ENCODE data around the gene TUBB4B. TPM values are rescaled to one million over a fixed set of nuclear protein-coding genes. Genes with fewer than 3 reads are reported as not detected.

TUBB4B gene
- 100 to 1,000 TPM; 314 to 319 TPM for total RNA-seq

DNA sequence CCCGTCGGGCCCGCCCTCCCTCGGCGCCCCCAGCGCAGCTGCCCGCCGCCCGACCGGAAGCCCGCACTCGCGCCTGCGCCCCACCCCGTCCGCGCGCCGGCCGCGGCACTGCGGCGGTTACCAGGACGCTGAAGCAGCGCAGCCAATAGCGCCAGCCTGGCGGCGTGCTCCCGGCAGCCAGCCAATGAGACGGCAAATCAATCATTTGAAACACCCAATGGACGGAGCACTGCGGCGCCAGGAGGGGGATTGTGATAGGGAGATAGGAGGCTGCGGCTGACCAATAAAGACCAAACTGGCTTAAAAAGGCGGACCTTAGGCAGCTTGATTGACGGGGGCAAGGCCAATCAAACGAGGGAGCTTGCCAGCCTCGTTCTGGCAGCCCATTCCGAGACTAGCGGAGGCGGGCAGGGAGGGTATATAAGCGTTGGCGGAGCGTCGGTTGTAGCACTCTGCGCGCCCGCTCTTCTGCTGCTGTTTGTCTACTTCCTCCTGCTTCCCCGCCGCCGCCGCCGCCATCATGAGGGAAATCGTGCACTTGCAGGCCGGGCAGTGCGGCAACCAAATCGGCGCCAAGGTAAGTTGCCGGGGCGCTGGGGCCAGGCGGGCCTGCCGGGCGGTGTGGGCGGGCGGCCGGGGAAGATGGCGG, at the start of gene TUBB4B:
Gene TUBB4B (plus strand): TSS at position 447 of the 649 bp plus-strand sequence. CDS start 74 bp downstream, at position 521.
- H3K9me3 Mint-ChIP-seq = no peaks in the 10 kb centered on the region

GRCh38 chr9:137191691-137192447, 49.2 kb upstream of the TUBB4B start:
- Mint-ChIP-seq H3K36me3 (ENCODE audit: low read depth) (peaks cover 18% of the 10 kb centered on the region), H3K27ac (no peak overlapping the region), H3K4me3 (no peak overlapping the region), H3K27me3 (no peaks in the 10 kb centered on the region), H3K4me1 (peaks cover 31% of the 10 kb centered on the region), H3K9me3 (no peaks in the 10 kb centered on the region)
- DNase-seq = no peak
- CTCF ChIA-PET = no interaction called here
- POLR2A ChIA-PET = interaction anchor here (0.6 to 1.6 kb wide), 5 partner anchors 9 to 49 kb away, joined by 3 to 6 read pairs (median 4); partner anchors contain the start of genes CYSRT1, TPRN and TUBB4B

More for the DNA sequence above, at the start of gene TUBB4B:
- CTCF ChIA-PET = interaction anchor here (0.8 to 2.6 kb wide), 11 partner anchors 13 to 214 kb away, joined by 3 to 12 read pairs (median 4); partner anchors contain the start of genes CYSRT1, NELFB, RNF224 and TOR4A
- peak; percentile 99 for DNase-seq
- POLR2A ChIA-PET = interaction anchor here (0.6 to 10.4 kb wide), 66 partner anchors 11 to 838 kb away, joined by 3 to 251 read pairs (median 4); partner anchors contain the start of genes AJM1, ANAPC2, CLIC3 and CYSRT1
- H3K36me3 Mint-ChIP-seq (ENCODE audit: low read depth) = peaks cover 30% of the 10 kb centered on the region
- no peaks in the 10 kb centered on the region for H3K27me3 Mint-ChIP-seq
- H3K27ac Mint-ChIP-seq = peak within 1 kb of the TSS; percentile 94
- H3K4me1 Mint-ChIP-seq = peaks cover 47% of the 10 kb centered on the region
- H3K4me3 Mint-ChIP-seq = peak within 1 kb of the TSS; percentile 88

- Mint-ChIP-seq H3K27ac (no peak overlapping the region), H3K4me1 (peaks cover 26% of the 10 kb centered on the region), H3K4me3 (no peak overlapping the region), H3K9me3 (no peaks in the 10 kb centered on the region), H3K27me3 (no peaks in the 10 kb centered on the region), H3K36me3 (ENCODE audit: low read depth) (peaks cover 18% of the 10 kb centered on the region)
- POLR2A ChIA-PET = interaction anchor here (0.8 to 1.6 kb wide), 4 partner anchors 8 to 48 kb away, joined by 3 to 6 read pairs (median 4); partner anchors contain the start of genes CYSRT1, TPRN and TUBB4B
- CTCF ChIA-PET = no interaction called here
- DNase-seq = no peak
Observed at GRCh38 chr9:137192448-137192780, 48.7 kb upstream of the TUBB4B start.

- CTCF ChIA-PET = interaction anchor here (0.9 kb wide), 1 partner anchor 35 kb away, joined by 3 read pairs; the partner anchor contains the start of gene RNF224
- no peaks in the 10 kb centered on the region for H3K27me3 Mint-ChIP-seq
- no peaks in the 10 kb centered on the region for H3K9me3 Mint-ChIP-seq
- peaks cover 22% of the 10 kb centered on the region for H3K4me1 Mint-ChIP-seq
- no peak for DNase-seq
- H3K27ac Mint-ChIP-seq = no peak overlapping the region
- H3K4me3 Mint-ChIP-seq = no peak overlapping the region
- POLR2A ChIA-PET = interaction anchor here (0.8 to 1.6 kb wide), 4 partner anchors 8 to 48 kb away, joined by 3 to 6 read pairs (median 4); partner anchors contain the start of genes TPRN and TUBB4B
- H3K36me3 Mint-ChIP-seq (ENCODE audit: low read depth) = peaks cover 15% of the 10 kb centered on the region
Observed at GRCh38 chr9:137192859-137193258, 48.2 kb upstream of the TUBB4B start.

DNA sequence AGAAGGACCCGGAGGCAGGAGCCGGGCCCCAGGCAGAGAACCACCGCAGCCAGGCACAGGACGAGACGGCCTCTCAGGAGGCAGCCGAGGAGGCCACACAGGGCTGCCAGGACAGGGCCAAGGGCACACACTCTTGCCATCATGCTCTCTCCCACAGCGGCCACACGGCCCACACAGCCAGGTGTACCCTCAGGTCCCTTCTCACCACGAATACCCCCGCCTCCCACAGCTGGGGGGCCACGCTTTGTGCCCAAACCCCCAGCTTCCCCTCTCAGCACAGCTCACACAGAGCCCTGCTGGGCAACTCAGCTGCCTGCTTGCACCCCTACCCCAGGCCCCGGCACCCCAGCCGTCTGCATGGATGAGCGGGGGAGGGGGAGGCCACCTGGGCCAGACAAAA, 47.3 kb upstream of the TUBB4B start:
- POLR2A ChIA-PET = interaction anchor here (1.3 to 3.7 kb wide), 2 partner anchors 11 to 12 kb away, joined by 3 to 16 read pairs; partner anchors contain the start of genes NDOR1 and TMEM203
- no peak overlapping the region for H3K27ac Mint-ChIP-seq

DNA sequence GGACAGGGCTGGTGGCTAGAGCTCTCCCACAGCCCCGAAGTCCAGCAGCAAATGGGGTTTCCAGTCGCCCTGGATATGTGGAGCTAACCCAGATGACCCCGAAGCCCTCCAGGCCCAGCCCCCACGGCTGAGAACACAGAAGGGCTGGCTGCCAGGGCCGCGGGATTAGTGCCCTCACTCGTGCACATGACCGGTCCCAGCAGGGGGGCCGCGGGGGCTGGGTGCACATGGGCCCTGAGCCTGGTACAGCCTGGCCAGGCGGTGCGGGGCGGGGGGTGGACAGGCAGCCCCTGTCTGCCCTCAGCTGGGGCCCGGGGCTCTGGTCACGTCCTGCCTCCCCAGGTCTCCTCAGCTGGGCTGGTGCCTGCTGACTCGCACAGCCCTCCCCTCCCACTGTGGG, 46.7 kb upstream of the TUBB4B start:
- CTCF ChIA-PET = interaction anchor here (1.0 kb wide), 1 partner anchor 42 kb away, joined by 3 read pairs; no protein-coding TSS in a partner anchor
- H3K27me3 Mint-ChIP-seq = no peaks in the 10 kb centered on the region
- H3K9me3 Mint-ChIP-seq = no peaks in the 10 kb centered on the region
- H3K36me3 Mint-ChIP-seq (ENCODE audit: low read depth) = peaks cover 7% of the 10 kb centered on the region
- DNase-seq = no peak
- H3K4me3 Mint-ChIP-seq = no peak overlapping the region
- no peak overlapping the region for H3K27ac Mint-ChIP-seq
- peaks cover 14% of the 10 kb centered on the region for H3K4me1 Mint-ChIP-seq
- POLR2A ChIA-PET = interaction anchor here (1.1 to 3.7 kb wide), 3 partner anchors 9 to 11 kb away, joined by 3 to 16 read pairs (median 3); partner anchors contain the start of genes NDOR1 and TMEM203

More for the DNA sequence above, 47.3 kb upstream of the TUBB4B start:
- peaks cover 12% of the 10 kb centered on the region for H3K36me3 Mint-ChIP-seq (ENCODE audit: low read depth)
- H3K9me3 Mint-ChIP-seq = no peaks in the 10 kb centered on the region
- DNase-seq = no peak
- no peak overlapping the region for H3K4me3 Mint-ChIP-seq
- no peaks in the 10 kb centered on the region for H3K27me3 Mint-ChIP-seq
- peaks cover 19% of the 10 kb centered on the region for H3K4me1 Mint-ChIP-seq
- CTCF ChIA-PET = interaction anchor here (0.9 kb wide), 1 partner anchor 34 kb away, joined by 3 read pairs; the partner anchor contains the start of gene RNF224

GRCh38 chr9:137194909-137195308, 46.2 kb upstream of the TUBB4B start:
- Mint-ChIP-seq H3K4me1 (peaks cover 11% of the 10 kb centered on the region), H3K27ac (no peak overlapping the region), H3K27me3 (no peaks in the 10 kb centered on the region), H3K4me3 (no peak overlapping the region), H3K36me3 (ENCODE audit: low read depth) (peaks cover 5% of the 10 kb centered on the region), H3K9me3 (no peaks in the 10 kb centered on the region)
- ChIA-PET CTCF (interaction anchor here (1.0 kb wide), 1 partner anchor 42 kb away, joined by 3 read pairs; no protein-coding TSS in a partner anchor), POLR2A (interaction anchor here (1.1 to 3.7 kb wide), 2 partner anchors 9 to 11 kb away, joined by 3 to 16 read pairs; partner anchors contain the start of genes NDOR1 and TMEM203)
- no peak for DNase-seq

DNA sequence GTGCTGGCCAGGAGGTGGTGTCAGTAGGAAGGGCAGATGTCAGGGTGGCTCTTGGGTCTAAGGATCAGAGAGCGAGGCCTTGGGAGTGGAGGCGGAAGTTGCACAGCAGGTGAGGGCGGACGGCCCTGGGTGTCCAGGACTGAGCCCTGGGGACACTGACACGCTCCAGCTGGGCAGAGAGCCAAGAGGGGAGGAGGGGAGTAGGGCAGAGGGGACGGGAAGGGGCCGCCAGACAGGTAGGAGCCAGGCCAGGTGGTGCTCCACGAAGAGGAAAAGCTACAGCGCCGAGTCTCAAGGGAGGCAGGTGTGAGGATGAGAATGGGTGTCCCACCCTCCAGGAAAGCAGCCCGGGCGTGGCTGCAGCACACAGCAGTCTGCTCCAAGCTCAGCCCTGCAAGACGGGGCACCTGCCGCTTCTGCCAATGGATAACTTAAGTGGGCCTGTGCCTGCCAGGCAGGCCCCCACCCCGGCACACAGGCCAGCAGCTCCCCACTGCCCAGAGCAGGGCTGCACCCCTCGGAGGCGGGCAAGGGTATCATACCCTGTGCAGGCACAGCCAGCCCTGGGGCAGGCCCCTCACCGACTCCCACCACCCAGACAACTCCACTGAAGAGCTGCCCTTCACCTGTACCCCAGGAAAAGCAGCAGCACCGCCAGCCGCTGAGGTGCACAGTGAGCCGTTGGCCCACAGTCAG, 45.4 kb upstream of the TUBB4B start:
- H3K4me1 Mint-ChIP-seq = peaks cover 6% of the 10 kb centered on the region
- no peak overlapping the region for H3K4me3 Mint-ChIP-seq
- peaks cover 2% of the 10 kb centered on the region for H3K36me3 Mint-ChIP-seq (ENCODE audit: low read depth)
- H3K27me3 Mint-ChIP-seq = no peaks in the 10 kb centered on the region
- ChIA-PET CTCF (no interaction called here), POLR2A (interaction anchor here (1.1 to 3.7 kb wide), 2 partner anchors 8 to 10 kb away, joined by 3 to 16 read pairs; partner anchors contain the start of genes NDOR1 and TMEM203)
- no peak for DNase-seq
- H3K9me3 Mint-ChIP-seq = no peaks in the 10 kb centered on the region
- H3K27ac Mint-ChIP-seq = no peak overlapping the region

DNA sequence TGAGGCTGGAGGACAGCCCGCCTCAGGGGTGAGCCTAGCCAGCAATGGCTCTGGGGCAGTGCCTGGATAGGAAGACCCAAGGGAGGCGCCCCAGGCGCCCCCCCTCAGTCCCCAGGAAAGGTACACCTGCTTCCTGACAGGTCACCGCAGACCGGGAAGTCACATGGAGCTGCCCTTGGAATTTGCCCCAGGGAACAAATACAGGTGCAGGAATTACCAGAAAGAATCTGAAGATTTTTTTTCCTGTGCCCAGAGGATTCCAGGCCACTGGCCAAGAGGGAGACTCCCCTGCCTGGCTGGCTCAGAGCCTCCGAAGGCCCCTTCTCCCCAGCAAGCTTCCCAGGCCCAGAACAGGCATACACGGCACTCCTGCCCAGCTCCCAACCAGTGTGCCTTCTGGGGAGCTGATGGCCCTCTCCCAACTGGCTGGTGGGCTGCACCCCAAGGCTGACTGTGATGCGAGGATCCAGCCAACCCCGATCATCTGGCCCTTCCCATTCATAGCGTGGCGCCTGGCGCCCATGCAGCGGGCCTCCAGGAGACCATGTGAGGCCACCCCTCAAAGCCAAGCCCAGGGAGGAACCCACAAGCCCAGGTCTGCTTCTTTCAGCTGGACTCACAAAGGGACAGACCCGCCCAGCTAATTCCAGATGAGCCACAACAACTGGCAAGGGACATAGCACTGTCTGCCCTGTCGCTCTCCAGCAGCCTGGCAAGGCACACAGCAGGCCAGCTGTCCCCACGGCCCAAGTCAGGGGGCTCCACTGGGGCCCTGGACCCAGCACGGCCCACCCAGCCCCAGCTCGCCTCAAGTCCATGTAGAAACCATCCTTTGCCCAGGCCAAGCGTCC, 42.8 kb upstream of the TUBB4B start:
- no peaks in the 10 kb centered on the region for H3K36me3 Mint-ChIP-seq (ENCODE audit: low read depth)
- H3K27ac Mint-ChIP-seq = no peak overlapping the region
- DNase-seq = no peak
- CTCF ChIA-PET = no interaction called here
- POLR2A ChIA-PET = interaction anchor here (0.9 to 3.4 kb wide), 4 partner anchors 10 to 69 kb away, joined by 3 to 26 read pairs (median 7); partner anchors contain the start of genes ANAPC2, RNF208, SSNA1 and TUBB4B
- H3K4me3 Mint-ChIP-seq = peak overlapping the region; percentile 30
- peaks cover 21% of the 10 kb centered on the region for H3K4me1 Mint-ChIP-seq
- H3K9me3 Mint-ChIP-seq = no peaks in the 10 kb centered on the region
- no peaks in the 10 kb centered on the region for H3K27me3 Mint-ChIP-seq

DNA sequence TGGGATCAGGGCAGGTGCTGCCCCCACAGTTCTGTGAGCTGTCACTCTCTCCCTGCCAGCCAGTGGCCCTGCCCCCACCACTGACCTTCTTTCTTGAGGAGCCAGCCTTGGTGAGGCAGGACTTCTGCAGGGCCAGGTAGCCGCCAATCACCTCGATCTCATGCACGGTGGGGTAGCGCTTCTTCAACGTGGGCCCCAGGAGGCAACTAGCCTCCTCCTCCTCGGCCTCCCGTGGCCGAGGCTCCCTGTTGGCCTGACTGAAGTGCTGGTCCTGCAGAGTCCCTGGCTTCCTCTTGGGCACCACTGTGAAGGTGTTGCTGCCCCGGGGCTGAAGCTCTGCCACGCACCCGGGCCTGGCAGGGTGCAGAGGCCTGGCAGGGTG, 42.2 kb upstream of the TUBB4B start:
- POLR2A ChIA-PET = interaction anchor here (0.9 to 3.4 kb wide), 4 partner anchors 10 to 69 kb away, joined by 3 to 26 read pairs (median 7); partner anchors contain the start of genes ANAPC2, RNF208, SSNA1 and TUBB4B
- CTCF ChIA-PET = interaction anchor here (0.6 kb wide), 1 partner anchor 76 kb away, joined by 5 read pairs; no protein-coding TSS in a partner anchor
- Mint-ChIP-seq H3K27me3 (no peaks in the 10 kb centered on the region), H3K9me3 (no peaks in the 10 kb centered on the region), H3K4me1 (peaks cover 26% of the 10 kb centered on the region), H3K4me3 (peak overlapping the region; percentile 74), H3K36me3 (ENCODE audit: low read depth) (no peaks in the 10 kb centered on the region), H3K27ac (no peak overlapping the region)
- no peak for DNase-seq

DNA sequence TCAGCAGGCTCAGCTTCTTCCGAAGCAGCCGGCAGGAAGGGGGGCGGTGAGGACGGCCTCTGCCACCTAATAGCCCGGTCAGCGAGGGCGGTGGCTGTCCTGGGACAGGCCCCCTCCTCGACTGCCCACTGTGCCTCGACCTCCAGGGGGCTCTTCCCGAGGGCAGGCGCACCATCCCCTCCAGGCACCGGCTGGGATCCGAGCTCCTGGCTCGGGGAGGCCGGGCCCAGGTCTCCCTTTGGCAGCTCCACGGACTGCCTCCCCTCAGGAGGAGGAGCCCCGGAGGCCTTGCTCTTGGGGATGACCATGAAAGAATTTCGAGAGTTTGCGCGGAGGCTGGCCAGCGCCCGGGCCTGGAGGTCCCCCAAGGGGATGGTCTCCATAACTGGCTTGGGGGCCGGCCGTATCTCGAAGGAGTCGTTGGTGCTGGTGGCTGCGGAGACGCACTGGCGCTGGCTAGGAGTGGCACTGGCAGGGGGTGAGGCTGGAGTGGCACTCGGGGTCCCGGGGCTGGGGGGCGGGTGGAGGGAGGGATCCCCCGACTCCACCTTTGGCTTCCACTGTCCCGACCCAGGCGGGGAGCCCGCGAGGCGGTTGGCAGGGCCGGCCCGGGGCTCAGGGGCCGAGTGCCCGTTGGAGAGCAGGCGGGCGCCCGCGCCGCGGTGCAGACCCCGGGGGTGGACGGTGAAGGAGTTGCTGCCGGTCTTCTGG, 41.5 kb upstream of the TUBB4B start:
- ChIA-PET CTCF (interaction anchor here (0.6 kb wide), 1 partner anchor 77 kb away, joined by 5 read pairs; no protein-coding TSS in a partner anchor), POLR2A (interaction anchor here (0.9 to 3.4 kb wide), 4 partner anchors 11 to 70 kb away, joined by 3 to 26 read pairs (median 7); partner anchors contain the start of genes ANAPC2, RNF208, SSNA1 and TUBB4B)
- H3K27ac Mint-ChIP-seq = peak overlapping the region; percentile 40
- H3K9me3 Mint-ChIP-seq = no peaks in the 10 kb centered on the region
- H3K4me3 Mint-ChIP-seq = peak overlapping the region; percentile 74
- no peaks in the 10 kb centered on the region for H3K36me3 Mint-ChIP-seq (ENCODE audit: low read depth)
- H3K4me1 Mint-ChIP-seq = peaks cover 33% of the 10 kb centered on the region
- no peak for DNase-seq
- H3K27me3 Mint-ChIP-seq = no peaks in the 10 kb centered on the region

All from activated CD4-positive, alpha-beta memory T cell treated with anti-CD3 and anti-CD28 coated beads, Interleukin-2, amount 10 ng/mL, durations not matched to agents 7 days and 5 days (primary cell).